ENCODE data around the gene RAD51D. TPM values are rescaled to one million over a fixed set of nuclear protein-coding genes. Genes with fewer than 3 reads are reported as not detected.

Gene RAD51D
- total RNA-seq, 2 experiments from 2014 or later: 6.2 to 8.6 TPM

GRCh38 chr17:35127751-35128514, 8.3 kb upstream of the RAD51D start:
- no peak for TF ChIP-seq CTCF (IDR thresholded peaks at IDR 0.05)
- no peaks in the 10 kb centered on the region for H3K9me3 Mint-ChIP-seq
- H3K27ac Mint-ChIP-seq: no peak overlapping the region
- H3K4me1 Mint-ChIP-seq (ENCODE audit: low read depth): no peaks in the 10 kb centered on the region
- intact Hi-C loops (cut with DNase I, micrococcal nuclease): no loop called here
- H3K36me3 ChIP-seq (ENCODE audit: insufficient read depth, low read length): peaks cover 21% of the 10 kb centered on the region
- H3K27me3 Mint-ChIP-seq: no peaks in the 10 kb centered on the region
- no peak overlapping the region for H3K4me3 Mint-ChIP-seq
- H3K36me3 Mint-ChIP-seq (ENCODE audit: low read depth): peaks cover 24% of the 10 kb centered on the region
- H3K4me1 ChIP-seq (ENCODE audit: insufficient read depth, low read length): no peaks in the 10 kb centered on the region
- DNase-seq: no peak
- CTCF ChIA-PET: no interaction called here
- no peak for ATAC-seq (ENCODE audit: poor library complexity)
- no peak overlapping the region for H3K27ac ChIP-seq (ENCODE audit: low read depth in 1 of 2, low read length in 2 of 2)
- no peaks in the 10 kb centered on the region for H3K27me3 ChIP-seq (ENCODE audit: control insufficient read depth in 1 of 2, insufficient read depth in 2 of 2, low read length in 2 of 2)
- no peak overlapping the region for H3K4me3 ChIP-seq (ENCODE audit: low read length)
- POLR2A ChIA-PET: no interaction called here
- no peaks in the 10 kb centered on the region for H3K9me3 ChIP-seq (ENCODE audit: control insufficient read depth in 1 of 2, insufficient read depth in 1 of 2, low read length in 2 of 2)

- CTCF ChIA-PET: interaction anchor here (0.6 kb wide), 1 partner anchor 683 kb away, joined by 4 read pairs; no protein-coding TSS in a partner anchor
- no peak within 1 kb of the TSS for H3K4me3 ChIP-seq (ENCODE audit: low read length)
- H3K27ac Mint-ChIP-seq: no peak within 1 kb of the TSS
- peaks cover 4% of the 10 kb centered on the region for H3K36me3 Mint-ChIP-seq (ENCODE audit: low read depth)
- DNase-seq (no peak), ATAC-seq (ENCODE audit: poor library complexity) (no peak)
- POLR2A ChIA-PET: no interaction called here
- TF ChIP-seq CTCF (IDR thresholded peaks at IDR 0.05): no peak
- intact Hi-C loops (cut with DNase I, micrococcal nuclease): no loop called here
- H3K9me3 ChIP-seq (ENCODE audit: control insufficient read depth in 1 of 2, insufficient read depth in 1 of 2, low read length in 2 of 2): no peaks in the 10 kb centered on the region
- no peaks in the 10 kb centered on the region for H3K9me3 Mint-ChIP-seq
- no peaks in the 10 kb centered on the region for H3K36me3 ChIP-seq (ENCODE audit: insufficient read depth, low read length)
- peaks cover 30% of the 10 kb centered on the region for H3K4me1 Mint-ChIP-seq (ENCODE audit: low read depth)
- H3K27ac ChIP-seq (ENCODE audit: low read depth in 1 of 2, low read length in 2 of 2): no peak within 1 kb of the TSS
- no peaks in the 10 kb centered on the region for H3K27me3 Mint-ChIP-seq
- H3K27me3 ChIP-seq (ENCODE audit: control insufficient read depth in 1 of 2, insufficient read depth in 2 of 2, low read length in 2 of 2): no peaks in the 10 kb centered on the region
- peaks cover 34% of the 10 kb centered on the region for H3K4me1 ChIP-seq (ENCODE audit: insufficient read depth, low read length)
- peak within 1 kb of the TSS; percentile 67 for H3K4me3 Mint-ChIP-seq
Observed at GRCh38 chr17:35121315-35121714, 1.7 kb upstream of the RAD51D start, which contains the start of gene FNDC8. Gene FNDC8, plus strand, starts transcription at chr17:35121615. Its CDS starts 79 bp downstream, at chr17:35121694.

- H3K9me3 Mint-ChIP-seq: no peaks in the 10 kb centered on the region
- H3K27me3 ChIP-seq (ENCODE audit: control insufficient read depth in 1 of 2, insufficient read depth in 2 of 2, low read length in 2 of 2): no peaks in the 10 kb centered on the region
- H3K4me1 ChIP-seq (ENCODE audit: insufficient read depth, low read length): peaks cover 34% of the 10 kb centered on the region
- no peak for TF ChIP-seq CTCF (IDR thresholded peaks at IDR 0.05)
- peak overlapping the region; percentile 88 for H3K27ac Mint-ChIP-seq
- no peak overlapping the region for H3K27ac ChIP-seq (ENCODE audit: low read depth in 1 of 2, low read length in 2 of 2)
- ChIA-PET CTCF (interaction anchor here (0.7 to 3.1 kb wide), 11 partner anchors 23 to 698 kb away, joined by 3 to 21 read pairs (median 8); partner anchors contain the start of gene RFFL), POLR2A (interaction anchor here (0.6 kb wide), 1 partner anchor 24 kb away, joined by 3 read pairs; no protein-coding TSS in a partner anchor)
- DNase-seq (peak in 7 of 14 experiments; percentile 11 to 62 (median 36)), ATAC-seq (ENCODE audit: poor library complexity) (peak; percentile 31)
- intact Hi-C loops (cut with DNase I, micrococcal nuclease): loop anchor here (2.0 to 5.0 kb wide), 5 partner anchors 29 to 917 kb away; no protein-coding TSS in a partner anchor
- H3K36me3 Mint-ChIP-seq (ENCODE audit: low read depth): peaks cover 6% of the 10 kb centered on the region
- no peaks in the 10 kb centered on the region for H3K27me3 Mint-ChIP-seq
- no peaks in the 10 kb centered on the region for H3K9me3 ChIP-seq (ENCODE audit: control insufficient read depth in 1 of 2, insufficient read depth in 1 of 2, low read length in 2 of 2)
- H3K4me3 ChIP-seq (ENCODE audit: low read length): no peak overlapping the region
- peaks cover 2% of the 10 kb centered on the region for H3K36me3 ChIP-seq (ENCODE audit: insufficient read depth, low read length)
- H3K4me1 Mint-ChIP-seq (ENCODE audit: low read depth): peaks cover 34% of the 10 kb centered on the region
- peak overlapping the region; percentile 60 for H3K4me3 Mint-ChIP-seq
Observed at GRCh38 chr17:35117984-35118383, 1.7 kb downstream of the RAD51D start.

Data from CD4-positive, alpha-beta T cell (primary cell).